Spleen (tissue), 11 donors: ENCODE results near the gene EPHA7. TPM values are rescaled to one million over a fixed set of nuclear protein-coding genes. Genes with fewer than 3 reads are reported as not detected.

Experiments used
- DNase-seq: peaks from one replicate; pipeline ENCODE4 v3.0.0-alpha.2; 2020
- H3K27ac ChIP-seq, 8 donors: fragments of 200-600 bp; sonication (generic) in 7 of 8; 1 replicate in 4 of 8; 2 replicates in 4 of 8; pipeline versions ENCODE4 v1.5.0 to v1.8.0; 2016 to 2021; ENCODE audit warnings: inconsistent platforms in 4 of 8, mild to moderate bottlenecking in 4 of 8, moderate library complexity in 1 of 8
- H3K27me3 ChIP-seq, 7 donors: fragments of 200-600 bp; sonication (generic) in 6 of 7; replicated peaks in 1 of 7; 1 replicate in 4 of 7; 2 replicates in 3 of 7; pipeline versions ENCODE4 v1.5.0 to v1.8.0; 2016 to 2021; ENCODE audit warnings: inconsistent platforms in 3 of 7, mild to moderate bottlenecking in 1 of 7
- H3K36me3 ChIP-seq, 6 donors: fragments of 200-600 bp; sonication (generic) in 5 of 6; 1 replicate in 4 of 6; 2 replicates in 2 of 6; pipeline versions ENCODE4 v1.5.0 to v1.8.0; 2016 to 2021; ENCODE audit warnings: inconsistent platforms in 2 of 6
- H3K4me1 ChIP-seq, 6 donors: fragments of 200-600 bp; sonication (generic) in 5 of 6; 1 replicate in 3 of 6; 2 replicates in 3 of 6; pipeline versions ENCODE4 v1.5.0 to v1.8.0; 2016 to 2021; ENCODE audit warnings: inconsistent platforms in 3 of 6
- H3K4me3 ChIP-seq, 8 donors: fragments of 200-600 bp; sonication (generic) in 7 of 8; 1 replicate in 4 of 8; 2 replicates in 4 of 8; pipeline versions ENCODE4 v1.5.0 to v1.8.0; 2016 to 2021; ENCODE audit warnings: inconsistent platforms in 4 of 8, mild to moderate bottlenecking in 4 of 8, moderate library complexity in 2 of 8
- H3K9me3 ChIP-seq, 8 donors: fragments of 200-600 bp; sonication (generic) in 7 of 8; 1 replicate in 4 of 8; 2 replicates in 4 of 8; pipeline versions ENCODE4 v1.5.0 to v1.8.0; 2016 to 2021; ENCODE audit warnings: inconsistent platforms in 4 of 8
- POLR2A ChIP-seq, 3 donors: fragments of 450-650 bp; IDR thresholded peaks; one replicate each; pipeline ENCODE4 v1.5.1; 2017; ENCODE audit warnings: antibody characterized with exemption in 3 of 3, mild to moderate bottlenecking in 1 of 3
- POLR2AphosphoS5 ChIP-seq, 3 donors: sonication (generic); formaldehyde crosslinking; IDR thresholded peaks; one replicate each; pipeline ENCODE4 v1.5.1; 2017; ENCODE audit warnings: antibody characterized with exemption in 3 of 3
- WGBS, 5 donors: extraction: QIAGEN DNeasy Blood & Tissue Kit in 3 of 5; methylation state at CpG; one replicate each; pipeline versions ENCODE4 v1.1.5 to v1.1.7; 2013 to 2018; 5-methylcytosine and 5-hydroxymethylcytosine counted together
- intact Hi-C: fragments of 100-400 bp; cut with DNase I; formaldehyde crosslinking; loops from one replicate; pipeline ENCODE4 v1.15.0; 2023; ENCODE audit warnings: low total_unique reads
- polyA plus RNA-seq, 3 donors: library from polyadenylated mRNA; stranded (reverse); fragments of 200-250 nt; gene quantifications; one replicate each; pipeline ENCODE4 v1.2.1, GENCODE V29; 2013
- total RNA-seq, 7 donors: library from RNA; depleted of rRNA in 3 of 7; stranded (reverse); fragments of >200 nt in 3 of 7; fragmentation: NEBNext Ultra II Directional in 4 of 7; extraction: Animal tissue kit (Norgen Biotek cat#: 25700) in 4 of 7; gene quantifications; one replicate each; pipeline versions ENCODE4 v1.1.0 to v1.2.1, GENCODE V29; 2016 to 2021
- TF ChIP-seq, protein P1 (sequence below), 11 experiments: fragments of 200-600 bp in 7 of 11; fragments of 450-650 bp in 4 of 11; sonication (generic) in 4 of 11; IDR thresholded peaks in 8 of 11; conservative IDR thresholded peaks in 3 of 11; 1 replicate in 7 of 11; 2 replicates in 4 of 11; pipeline versions ENCODE4 v1.4.0 to v1.8.0; 2016 to 2021; ENCODE audit warnings: antibody characterized with exemption in 11 of 11, inconsistent platforms in 4 of 11, mild to moderate bottlenecking in 1 of 11
- donor health status: healthy with polysubstance abuse.
- donor health status: DM: no; HTN: no; CAD: no; lungs with moderate emphysema.
- donor health status: DM: no; HTN: no; CAD: no.
- donor health status: Bipolar disorder and iron deficiency.
- donor health status: healthy.
- donor health status: DM: no; HTN: no; CAD: no.
- donor health status: DM: yes; HTN: yes; CAD: no.

Gene EPHA7
- total and polyA plus RNA-seq, 10 donors = 0.78 to 28.8 (median 12.5) TPM

GRCh38 chr6:93412452-93412851, 6.9 kb downstream of the EPHA7 start:
- Histone ChIP-seq H3K9me3 (no peaks in the 10 kb centered on the region), H3K27me3 (peaks cover 0 to 36% (median 22%) of the 10 kb centered on the region in 7 donors), H3K36me3 (no peaks in the 10 kb centered on the region), H3K4me3 (no peak overlapping the region), H3K27ac (no peak overlapping the region), H3K4me1 (peaks cover 0 to 15% (median 10%) of the 10 kb centered on the region in 6 donors)
- TF ChIP-seq POLR2A (IDR thresholded peaks at IDR 0.05) (no peak), POLR2AphosphoS5 (IDR thresholded peaks at IDR 0.05) (no peak)
- TF ChIP-seq, protein P1, sequence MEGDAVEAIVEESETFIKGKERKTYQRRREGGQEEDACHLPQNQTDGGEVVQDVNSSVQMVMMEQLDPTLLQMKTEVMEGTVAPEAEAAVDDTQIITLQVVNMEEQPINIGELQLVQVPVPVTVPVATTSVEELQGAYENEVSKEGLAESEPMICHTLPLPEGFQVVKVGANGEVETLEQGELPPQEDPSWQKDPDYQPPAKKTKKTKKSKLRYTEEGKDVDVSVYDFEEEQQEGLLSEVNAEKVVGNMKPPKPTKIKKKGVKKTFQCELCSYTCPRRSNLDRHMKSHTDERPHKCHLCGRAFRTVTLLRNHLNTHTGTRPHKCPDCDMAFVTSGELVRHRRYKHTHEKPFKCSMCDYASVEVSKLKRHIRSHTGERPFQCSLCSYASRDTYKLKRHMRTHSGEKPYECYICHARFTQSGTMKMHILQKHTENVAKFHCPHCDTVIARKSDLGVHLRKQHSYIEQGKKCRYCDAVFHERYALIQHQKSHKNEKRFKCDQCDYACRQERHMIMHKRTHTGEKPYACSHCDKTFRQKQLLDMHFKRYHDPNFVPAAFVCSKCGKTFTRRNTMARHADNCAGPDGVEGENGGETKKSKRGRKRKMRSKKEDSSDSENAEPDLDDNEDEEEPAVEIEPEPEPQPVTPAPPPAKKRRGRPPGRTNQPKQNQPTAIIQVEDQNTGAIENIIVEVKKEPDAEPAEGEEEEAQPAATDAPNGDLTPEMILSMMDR (IDR thresholded peaks at IDR 0.05 in 8 of 11, conservative IDR thresholded peaks at IDR 0.05 in 3 of 11) = no peak
- DNase-seq = no peak
- intact Hi-C loops = no loop called here

- H3K27me3 ChIP-seq = no peaks in the 10 kb centered on the region
- no peak for DNase-seq
- no peaks in the 10 kb centered on the region for H3K36me3 ChIP-seq
- peak overlapping the region in 2 of 8 donors; percentile 17 to 37 for H3K27ac ChIP-seq
- no peaks in the 10 kb centered on the region for H3K4me1 ChIP-seq
- TF ChIP-seq POLR2AphosphoS5 (IDR thresholded peaks at IDR 0.05) = no peak
- no peak for TF ChIP-seq POLR2A (IDR thresholded peaks at IDR 0.05)
- TF ChIP-seq, protein P1 (IDR thresholded peaks at IDR 0.05 in 8 of 11, conservative IDR thresholded peaks at IDR 0.05 in 3 of 11) = no peak
- intact Hi-C loops = no loop called here
- H3K4me3 ChIP-seq = no peak overlapping the region
- no peaks in the 10 kb centered on the region for H3K9me3 ChIP-seq
- 62 to 83% (median 71%) methylated on average over 1 of the region's 1 CpG for WGBS, 5 donors
These were observed 12.2 kb downstream of the EPHA7 start for GRCh38 chr6:93407186-93407585.

DNA sequence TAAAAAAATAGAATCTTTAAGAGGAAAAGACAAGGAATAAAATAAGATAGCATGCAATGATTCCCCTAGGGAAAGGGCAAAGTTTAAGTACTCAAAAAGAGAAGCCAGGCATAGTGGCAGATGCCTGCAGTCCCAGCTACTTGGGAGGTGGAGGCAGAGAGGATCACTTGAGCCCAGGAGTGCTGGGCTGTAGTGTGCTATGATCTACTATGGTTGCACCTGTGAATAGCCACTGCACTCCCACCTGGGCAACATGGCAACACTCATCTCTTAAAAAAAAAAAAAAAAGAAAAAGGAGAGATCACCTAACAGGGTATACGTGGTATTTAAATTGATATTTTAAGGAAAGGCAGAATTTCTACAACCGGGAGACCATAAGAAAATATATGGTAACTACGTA, 16.0 kb downstream of the EPHA7 start:
- H3K27me3 ChIP-seq = no peaks in the 10 kb centered on the region
- intact Hi-C loops = no loop called here
- no peak overlapping the region for H3K27ac ChIP-seq
- no peaks in the 10 kb centered on the region for H3K9me3 ChIP-seq
- no peaks in the 10 kb centered on the region for H3K36me3 ChIP-seq
- no peaks in the 10 kb centered on the region for H3K4me1 ChIP-seq
- no peak for TF ChIP-seq POLR2A (IDR thresholded peaks at IDR 0.05)
- TF ChIP-seq POLR2AphosphoS5 (IDR thresholded peaks at IDR 0.05) = no peak
- TF ChIP-seq, protein P1 (IDR thresholded peaks at IDR 0.05 in 8 of 11, conservative IDR thresholded peaks at IDR 0.05 in 3 of 11) = no peak
- no peak overlapping the region for H3K4me3 ChIP-seq
- 86 to 100% (median 90%) methylated on average over 3 of the region's 3 CpGs for WGBS, 5 donors
- no peak for DNase-seq

DNA sequence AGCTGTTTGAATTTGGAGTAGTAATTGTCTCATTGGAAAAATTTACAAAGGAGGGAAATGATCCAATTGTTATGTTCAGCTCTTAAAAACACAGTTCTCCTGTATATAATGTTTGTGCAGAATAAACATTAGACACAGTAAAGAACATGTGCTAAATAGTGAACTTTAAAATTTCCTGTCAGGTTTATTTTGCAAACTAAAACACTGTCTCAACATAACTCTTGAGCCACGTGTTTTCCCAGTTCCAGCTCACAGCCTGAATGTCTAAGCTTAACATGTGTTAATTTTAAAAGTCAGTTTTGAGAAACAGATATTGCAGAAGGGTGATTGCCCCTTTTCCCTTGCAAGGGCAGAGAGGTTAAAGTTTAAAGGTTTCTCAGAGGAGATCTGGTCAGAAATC, 20.6 kb downstream of the EPHA7 start:
- Histone ChIP-seq H3K27me3 (no peaks in the 10 kb centered on the region), H3K36me3 (no peaks in the 10 kb centered on the region), H3K9me3 (no peaks in the 10 kb centered on the region), H3K27ac (no peak overlapping the region), H3K4me1 (no peaks in the 10 kb centered on the region), H3K4me3 (no peak overlapping the region)
- TF ChIP-seq, protein P1 (IDR thresholded peaks at IDR 0.05 in 8 of 11, conservative IDR thresholded peaks at IDR 0.05 in 3 of 11) = no peak
- TF ChIP-seq POLR2A (IDR thresholded peaks at IDR 0.05) = no peak
- TF ChIP-seq POLR2AphosphoS5 (IDR thresholded peaks at IDR 0.05) = no peak
- 13 to 42% (median 27%) methylated on average over 1 of the region's 1 CpG for WGBS, 5 donors
- intact Hi-C loops = no loop called here
- DNase-seq = no peak
